ENCODE results near the gene ARL4C.

ARL4C gene

DNA sequence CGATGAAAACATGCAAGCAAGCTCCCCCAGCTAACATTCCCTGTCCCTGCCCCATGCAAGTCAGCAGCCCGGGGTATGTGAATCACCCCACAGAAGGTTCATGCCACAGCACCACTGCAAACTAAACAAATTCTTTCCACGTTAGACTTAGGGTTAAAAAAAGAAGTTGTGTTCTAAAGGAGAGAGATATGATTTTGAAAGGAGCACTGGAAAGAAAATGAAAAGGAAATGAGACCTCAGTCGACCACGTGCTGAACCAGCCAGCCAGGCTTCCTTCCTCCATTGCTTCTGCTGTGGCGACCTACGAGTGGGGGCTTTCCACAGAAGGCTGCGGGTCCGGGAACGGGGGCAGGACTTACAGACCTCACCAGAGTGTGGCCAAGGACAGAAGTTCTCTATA lies 52.0 kb downstream of the ARL4C start:
- in situ Hi-C loops (cut with HindIII; ENCODE audit: low sequenced_read_pairs) = no loop called here
- TF ChIP-seq CTCF (IDR thresholded peaks at IDR 0.05; ENCODE audit: low read depth, low read length) = no peak
- DNase-seq (ENCODE audit: low read depth, low spot score) = peak; percentile 92
- no peak overlapping the region for H3K4me3 ChIP-seq (ENCODE audit: low read depth, low read length)

- H3K4me3 ChIP-seq (ENCODE audit: low read depth, low read length) = no peak overlapping the region
- DNase-seq (ENCODE audit: low read depth, low spot score) = no peak
- in situ Hi-C loops (cut with HindIII; ENCODE audit: low sequenced_read_pairs) = no loop called here
- TF ChIP-seq CTCF (IDR thresholded peaks at IDR 0.05; ENCODE audit: low read depth, low read length) = no peak
Measured at GRCh38 chr2:234444242-234444730, 52.6 kb downstream of the ARL4C start.
